ENCODE results near the gene HOXA5. TPM values are rescaled to one million over a fixed set of nuclear protein-coding genes. Genes with fewer than 3 reads are reported as not detected.

Gene HOXA5
- total and polyA plus RNA-seq, 10 of the 15 experiments (the other 5 are each of a cell fraction or from before 2014, with no cell fraction given): 0.05 to 0.13 TPM; not detected in 8

DNA sequence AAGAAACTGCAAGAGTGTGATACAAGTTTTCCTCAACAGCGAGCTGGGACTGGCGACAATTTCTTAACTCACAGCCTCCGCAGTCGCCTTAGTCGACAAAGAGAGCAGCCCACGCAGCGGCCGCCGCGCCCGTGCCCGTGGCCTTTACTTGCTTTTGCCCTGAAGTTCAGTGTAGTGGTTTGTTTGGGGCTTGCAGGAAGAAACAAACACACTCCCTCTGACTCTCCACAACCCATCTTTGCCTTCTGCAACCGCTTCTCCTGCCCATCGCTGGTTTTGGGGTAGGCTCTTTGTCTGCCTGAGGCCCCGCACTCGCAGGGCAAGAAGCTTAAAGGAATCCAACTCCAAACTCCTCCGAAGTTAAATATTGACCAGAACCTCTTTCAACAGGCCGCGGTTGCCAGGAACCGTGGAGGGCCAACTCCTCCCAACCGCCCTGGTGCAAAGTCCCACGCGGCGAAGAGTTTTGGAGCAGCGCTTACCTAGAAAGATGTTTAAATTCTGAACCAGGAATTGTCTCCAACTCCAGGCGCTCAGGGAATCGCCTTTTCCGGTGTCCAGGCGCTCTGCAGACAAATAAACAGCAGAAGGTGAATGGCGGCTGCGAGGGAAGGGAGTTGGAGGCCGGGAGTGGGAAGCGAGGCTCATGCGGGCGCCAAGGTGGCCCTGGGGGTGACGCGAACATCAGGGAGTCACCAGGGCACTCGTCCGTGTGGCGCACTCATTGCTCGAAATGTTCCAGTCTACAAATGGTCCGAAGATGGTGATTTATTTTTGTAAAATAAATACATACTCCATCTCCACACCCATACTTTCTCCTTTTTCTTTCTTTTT, 21.2 kb downstream of the HOXA5 start:
- SMC1A ChIA-PET (ENCODE audit: uncharacterized antibody, unreplicated experiment): interaction anchor here (1.1 kb wide), 1 partner anchor 9 kb away, joined by 3 read pairs; no protein-coding TSS in a partner anchor
- H3K27ac ChIP-seq (ENCODE audit: control insufficient read depth, insufficient read depth): no peak overlapping the region
- BruUV-seq (replicated peaks): no TSS peak
- no peak for FAIRE-seq
- no peaks in the 10 kb centered on the region for H3K79me2 ChIP-seq (ENCODE audit: control insufficient read depth, insufficient read depth, low read length)
- POLR2A ChIA-PET: no interaction called here
- H3K9ac ChIP-seq (ENCODE audit: control insufficient read depth, insufficient read depth, low read length): no peak overlapping the region
- intact Hi-C loops (cut with micrococcal nuclease; ENCODE audit: unreplicated experiment) (no loop called here), in situ Hi-C loops (cut with MboI) (no loop called here)
- H2AFZ ChIP-seq (ENCODE audit: control insufficient read depth, low read depth, low read length): no peak overlapping the region
- CTCF ChIA-PET: no interaction called here
- no peaks in the 10 kb centered on the region for H3K36me3 ChIP-seq (ENCODE audit: control insufficient read depth in 2 of 2, insufficient read depth in 2 of 2, low read length in 1 of 2)
- no peaks in the 10 kb centered on the region for H3K4me1 ChIP-seq (ENCODE audit: control insufficient read depth, insufficient read depth, low read length)
- ATAC-seq: no peak
- DNase-seq (ENCODE audit: low read depth, low spot score): no peak
- no peak overlapping the region for H3K4me2 ChIP-seq (ENCODE audit: control insufficient read depth, insufficient read depth)
- no peak overlapping the region for H3K4me3 ChIP-seq
- no peaks in the 10 kb centered on the region for H3K9me3 ChIP-seq (replicated peaks; ENCODE audit: control insufficient read depth, insufficient read depth, low read length)
- WGBS (ENCODE audit: insufficient coverage, insufficient replicate concordance, low lambda C conversion rate, missing lambda C conversion rate): 74% methylated on average over 41 of the region's 42 CpGs
- TF ChIP-seq ZBED1 (IDR thresholded peaks at IDR 0.05; ENCODE audit: borderline replicate concordance) (no peak), NR2C1 (IDR thresholded peaks at IDR 0.05) (no peak), ZSCAN29 (IDR thresholded peaks at IDR 0.05) (no peak), ESRRA (IDR thresholded peaks at IDR 0.05; ENCODE audit: low read length) (no peak)
- TF ChIP-seq, protein P1, sequence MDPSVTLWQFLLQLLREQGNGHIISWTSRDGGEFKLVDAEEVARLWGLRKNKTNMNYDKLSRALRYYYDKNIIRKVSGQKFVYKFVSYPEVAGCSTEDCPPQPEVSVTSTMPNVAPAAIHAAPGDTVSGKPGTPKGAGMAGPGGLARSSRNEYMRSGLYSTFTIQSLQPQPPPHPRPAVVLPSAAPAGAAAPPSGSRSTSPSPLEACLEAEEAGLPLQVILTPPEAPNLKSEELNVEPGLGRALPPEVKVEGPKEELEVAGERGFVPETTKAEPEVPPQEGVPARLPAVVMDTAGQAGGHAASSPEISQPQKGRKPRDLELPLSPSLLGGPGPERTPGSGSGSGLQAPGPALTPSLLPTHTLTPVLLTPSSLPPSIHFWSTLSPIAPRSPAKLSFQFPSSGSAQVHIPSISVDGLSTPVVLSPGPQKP (IDR thresholded peaks at IDR 0.05; ENCODE audit: low read depth, low read length): no peak
- no peaks in the 10 kb centered on the region; a peak in 2 of 4 replicates for H3K27me3 ChIP-seq (replicated peaks in 1 of 2; ENCODE audit: control insufficient read depth in 2 of 2, insufficient read depth in 2 of 2, low read length in 1 of 2)
- RAD21 ChIA-PET (ENCODE audit: unreplicated experiment): no interaction called here
- H4K20me1 ChIP-seq (ENCODE audit: control insufficient read depth, insufficient read depth): no peaks in the 10 kb centered on the region

DNA sequence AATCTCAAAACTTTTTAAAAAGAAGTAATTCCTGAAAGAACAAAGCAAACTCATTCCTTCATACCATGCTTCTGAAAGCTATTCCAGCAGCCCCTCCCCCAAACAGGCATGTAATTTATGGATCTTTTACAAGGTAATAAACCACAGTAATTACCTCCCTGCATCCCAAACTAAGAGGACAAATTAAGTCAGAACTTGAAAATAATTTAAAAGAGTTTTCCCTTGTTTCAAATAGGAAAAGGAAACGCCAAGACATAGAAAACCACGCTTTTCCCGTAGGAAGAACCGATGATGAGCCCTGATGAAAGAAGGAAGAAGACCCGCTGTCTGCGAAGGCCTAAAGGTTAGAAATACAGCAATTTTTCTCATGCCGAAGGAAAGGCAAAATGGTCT, 21.8 kb downstream of the HOXA5 start:
- RAD21 ChIA-PET (ENCODE audit: unreplicated experiment): no interaction called here
- in situ Hi-C loops (cut with MboI): no loop called here
- SMC1A ChIA-PET (ENCODE audit: uncharacterized antibody, unreplicated experiment): interaction anchor here (1.1 kb wide), 1 partner anchor 10 kb away, joined by 3 read pairs; no protein-coding TSS in a partner anchor
- intact Hi-C loops (cut with micrococcal nuclease; ENCODE audit: unreplicated experiment): no loop called here
- Histone ChIP-seq H3K27me3 (replicated peaks in 1 of 2; ENCODE audit: control insufficient read depth in 2 of 2, insufficient read depth in 2 of 2, low read length in 1 of 2) (no peaks in the 10 kb centered on the region; a peak in 2 of 4 replicates), H2AFZ (ENCODE audit: control insufficient read depth, low read depth, low read length) (no peak overlapping the region), H3K4me1 (ENCODE audit: control insufficient read depth, insufficient read depth, low read length) (no peaks in the 10 kb centered on the region), H3K9me3 (replicated peaks; ENCODE audit: control insufficient read depth, insufficient read depth, low read length) (no peaks in the 10 kb centered on the region), H3K4me3 (no peak overlapping the region), H3K9ac (ENCODE audit: control insufficient read depth, insufficient read depth, low read length) (no peak overlapping the region), H3K4me2 (ENCODE audit: control insufficient read depth, insufficient read depth) (no peak overlapping the region), H3K36me3 (ENCODE audit: control insufficient read depth in 2 of 2, insufficient read depth in 2 of 2, low read length in 1 of 2) (no peaks in the 10 kb centered on the region), H3K27ac (ENCODE audit: control insufficient read depth, insufficient read depth) (no peak overlapping the region), H4K20me1 (ENCODE audit: control insufficient read depth, insufficient read depth) (no peaks in the 10 kb centered on the region), H3K79me2 (ENCODE audit: control insufficient read depth, insufficient read depth, low read length) (no peaks in the 10 kb centered on the region)
- no peak for FAIRE-seq
- no peak for ATAC-seq
- no TSS peak for BruUV-seq (replicated peaks)
- 61% methylated on average over 7 of the region's 7 CpGs for WGBS (ENCODE audit: insufficient coverage, insufficient replicate concordance, low lambda C conversion rate, missing lambda C conversion rate)
- no peak for DNase-seq (ENCODE audit: low read depth, low spot score)
- POLR2A ChIA-PET: no interaction called here
- CTCF ChIA-PET: no interaction called here
- TF ChIP-seq RCOR1 (conservative IDR thresholded peaks at IDR 0.05; ENCODE audit: low read depth, low read length): no peak
- TF ChIP-seq RB1 (IDR thresholded peaks at IDR 0.05; ENCODE audit: borderline replicate concordance): no peak
- TF ChIP-seq, protein P2, sequence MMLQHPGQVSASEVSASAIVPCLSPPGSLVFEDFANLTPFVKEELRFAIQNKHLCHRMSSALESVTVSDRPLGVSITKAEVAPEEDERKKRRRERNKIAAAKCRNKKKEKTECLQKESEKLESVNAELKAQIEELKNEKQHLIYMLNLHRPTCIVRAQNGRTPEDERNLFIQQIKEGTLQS (IDR thresholded peaks at IDR 0.05; ENCODE audit: borderline replicate concordance, extremely low read depth, low read depth, low read length): no peak
- no peak for TF ChIP-seq RUNX3 (IDR thresholded peaks at IDR 0.05; ENCODE audit: low read length)
- TF ChIP-seq ESRRA (IDR thresholded peaks at IDR 0.05; ENCODE audit: low read length): no peak
- TF ChIP-seq ASH2L (IDR thresholded peaks at IDR 0.05; ENCODE audit: borderline replicate concordance, low read depth): no peak
- TF ChIP-seq, protein P3, sequence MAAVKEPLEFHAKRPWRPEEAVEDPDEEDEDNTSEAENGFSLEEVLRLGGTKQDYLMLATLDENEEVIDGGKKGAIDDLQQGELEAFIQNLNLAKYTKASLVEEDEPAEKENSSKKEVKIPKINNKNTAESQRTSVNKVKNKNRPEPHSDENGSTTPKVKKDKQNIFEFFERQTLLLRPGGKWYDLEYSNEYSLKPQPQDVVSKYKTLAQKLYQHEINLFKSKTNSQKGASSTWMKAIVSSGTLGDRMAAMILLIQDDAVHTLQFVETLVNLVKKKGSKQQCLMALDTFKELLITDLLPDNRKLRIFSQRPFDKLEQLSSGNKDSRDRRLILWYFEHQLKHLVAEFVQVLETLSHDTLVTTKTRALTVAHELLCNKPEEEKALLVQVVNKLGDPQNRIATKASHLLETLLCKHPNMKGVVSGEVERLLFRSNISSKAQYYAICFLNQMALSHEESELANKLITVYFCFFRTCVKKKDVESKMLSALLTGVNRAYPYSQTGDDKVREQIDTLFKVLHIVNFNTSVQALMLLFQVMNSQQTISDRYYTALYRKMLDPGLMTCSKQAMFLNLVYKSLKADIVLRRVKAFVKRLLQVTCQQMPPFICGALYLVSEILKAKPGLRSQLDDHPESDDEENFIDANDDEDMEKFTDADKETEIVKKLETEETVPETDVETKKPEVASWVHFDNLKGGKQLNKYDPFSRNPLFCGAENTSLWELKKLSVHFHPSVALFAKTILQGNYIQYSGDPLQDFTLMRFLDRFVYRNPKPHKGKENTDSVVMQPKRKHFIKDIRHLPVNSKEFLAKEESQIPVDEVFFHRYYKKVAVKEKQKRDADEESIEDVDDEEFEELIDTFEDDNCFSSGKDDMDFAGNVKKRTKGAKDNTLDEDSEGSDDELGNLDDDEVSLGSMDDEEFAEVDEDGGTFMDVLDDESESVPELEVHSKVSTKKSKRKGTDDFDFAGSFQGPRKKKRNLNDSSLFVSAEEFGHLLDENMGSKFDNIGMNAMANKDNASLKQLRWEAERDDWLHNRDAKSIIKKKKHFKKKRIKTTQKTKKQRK (IDR thresholded peaks at IDR 0.05; ENCODE audit: low read depth, low read length): no peak
- TF ChIP-seq SUZ12 (IDR thresholded peaks at IDR 0.05; ENCODE audit: unreplicated experiment): no peak
